Measurements from ENCODE around the gene SZT2.

The SZT2 gene

GRCh38 chr1:43365678-43366077 is 24.0 kb upstream of the SZT2 start:
- H3K4me2 ChIP-seq (ENCODE audit: low read length), result peak overlapping the region; percentile 26
- H3K27ac ChIP-seq (ENCODE audit: low read depth, low read length), result no peak overlapping the region
- H3K23ac ChIP-seq (ENCODE audit: low read length), result no peak overlapping the region
- H2BK5ac ChIP-seq (ENCODE audit: low read length), result no peak overlapping the region
- H3K18ac ChIP-seq (ENCODE audit: low read length), result no peak overlapping the region
- peak overlapping the region; percentile 49 for H3K56ac ChIP-seq (ENCODE audit: low read length)
- no peak overlapping the region for H3K4ac ChIP-seq (ENCODE audit: low read depth, low read length)
- H4K8ac ChIP-seq (ENCODE audit: low read depth, low read length), result no peak overlapping the region
- peaks cover 17% of the 10 kb centered on the region for H3K4me1 ChIP-seq (ENCODE audit: control insufficient read depth, low read depth, low read length)
- no peak overlapping the region for H2BK15ac ChIP-seq (replicated peaks; ENCODE audit: low read depth)
- H3K79me1 ChIP-seq (ENCODE audit: low read length), result peaks cover 28% of the 10 kb centered on the region
- H2AK5ac ChIP-seq (ENCODE audit: low read length), result no peak overlapping the region
- no peak overlapping the region for H2BK120ac ChIP-seq (ENCODE audit: low read depth, low read length)
- WGBS (ENCODE audit: extremely low coverage, insufficient coverage, low lambda C conversion rate), result no CpG with 5 or more reads among the region's 2 CpGs
- H3K9ac ChIP-seq (ENCODE audit: low read length), result peak overlapping the region; percentile 46
- H3K27me3 ChIP-seq (ENCODE audit: insufficient read depth, low read length, poor library complexity), result no peaks in the 10 kb centered on the region
- peaks cover 20% of the 10 kb centered on the region for H3K36me3 ChIP-seq (ENCODE audit: control insufficient read depth, insufficient read depth, low read length)
- no peak overlapping the region for H3K4me3 ChIP-seq (ENCODE audit: low read length)
- no peak for DNase-seq
- H3K79me2 ChIP-seq (ENCODE audit: control insufficient read depth, insufficient read depth, low read length), result peaks cover 17% of the 10 kb centered on the region
- H4K5ac ChIP-seq (ENCODE audit: low read length), result no peak overlapping the region

GRCh38 chr1:43366179-43366578 is 23.5 kb upstream of the SZT2 start:
- no peak overlapping the region for H2AK5ac ChIP-seq (ENCODE audit: low read length)
- no peak overlapping the region for H3K27ac ChIP-seq (ENCODE audit: low read depth, low read length)
- no peak overlapping the region for H2BK5ac ChIP-seq (ENCODE audit: low read length)
- H2BK120ac ChIP-seq (ENCODE audit: low read depth, low read length), result no peak overlapping the region
- no peak overlapping the region for H3K18ac ChIP-seq (ENCODE audit: low read length)
- no peak overlapping the region for H4K8ac ChIP-seq (ENCODE audit: low read depth, low read length)
- no peak overlapping the region for H4K5ac ChIP-seq (ENCODE audit: low read length)
- peak; percentile 55 for DNase-seq
- H3K4me3 ChIP-seq (ENCODE audit: low read length), result no peak overlapping the region
- no peak overlapping the region for H2BK15ac ChIP-seq (replicated peaks; ENCODE audit: low read depth)
- no CpG with 5 or more reads among the region's 11 CpGs for WGBS (ENCODE audit: extremely low coverage, insufficient coverage, low lambda C conversion rate)
- H3K27me3 ChIP-seq (ENCODE audit: insufficient read depth, low read length, poor library complexity), result no peaks in the 10 kb centered on the region
- H3K56ac ChIP-seq (ENCODE audit: low read length), result peak overlapping the region; percentile 12
- H3K9ac ChIP-seq (ENCODE audit: low read length), result peak overlapping the region; percentile 46
- H3K23ac ChIP-seq (ENCODE audit: low read length), result no peak overlapping the region
- H3K4me1 ChIP-seq (ENCODE audit: control insufficient read depth, low read depth, low read length), result peaks cover 13% of the 10 kb centered on the region
- peak overlapping the region; percentile 26 for H3K4me2 ChIP-seq (ENCODE audit: low read length)
- H3K36me3 ChIP-seq (ENCODE audit: control insufficient read depth, insufficient read depth, low read length), result peaks cover 15% of the 10 kb centered on the region
- H3K79me1 ChIP-seq (ENCODE audit: low read length), result peaks cover 23% of the 10 kb centered on the region
- peaks cover 12% of the 10 kb centered on the region for H3K79me2 ChIP-seq (ENCODE audit: control insufficient read depth, insufficient read depth, low read length)
- no peak overlapping the region for H3K4ac ChIP-seq (ENCODE audit: low read depth, low read length)

GRCh38 chr1:43366601-43367025 is 23.1 kb upstream of the SZT2 start:
- Histone ChIP-seq H3K27ac (ENCODE audit: low read depth, low read length) (no peak overlapping the region), H4K8ac (ENCODE audit: low read depth, low read length) (no peak overlapping the region), H3K9ac (ENCODE audit: low read length) (peak overlapping the region; percentile 91), H3K4ac (ENCODE audit: low read depth, low read length) (no peak overlapping the region), H3K23ac (ENCODE audit: low read length) (no peak overlapping the region), H3K36me3 (ENCODE audit: control insufficient read depth, insufficient read depth, low read length) (peaks cover 15% of the 10 kb centered on the region), H3K27me3 (ENCODE audit: insufficient read depth, low read length, poor library complexity) (no peaks in the 10 kb centered on the region), H2BK5ac (ENCODE audit: low read length) (no peak overlapping the region), H3K4me2 (ENCODE audit: low read length) (peak overlapping the region; percentile 88), H3K56ac (ENCODE audit: low read length) (peak overlapping the region; percentile 96), H2AK5ac (ENCODE audit: low read length) (no peak overlapping the region), H3K79me1 (ENCODE audit: low read length) (peaks cover 20% of the 10 kb centered on the region), H3K4me3 (ENCODE audit: low read length) (peak overlapping the region; percentile 71), H2BK15ac (replicated peaks; ENCODE audit: low read depth) (no peak overlapping the region), H2BK120ac (ENCODE audit: low read depth, low read length) (no peak overlapping the region), H3K4me1 (ENCODE audit: control insufficient read depth, low read depth, low read length) (peaks cover 13% of the 10 kb centered on the region), H3K18ac (ENCODE audit: low read length) (no peak overlapping the region), H3K79me2 (ENCODE audit: control insufficient read depth, insufficient read depth, low read length) (peaks cover 11% of the 10 kb centered on the region), H4K5ac (ENCODE audit: low read length) (no peak overlapping the region)
- no CpG with 5 or more reads among the region's 5 CpGs for WGBS (ENCODE audit: extremely low coverage, insufficient coverage, low lambda C conversion rate)
- DNase-seq, result peak; percentile 52

GRCh38 chr1:43367026-43367903 is 22.4 kb upstream of the SZT2 start:
- Histone ChIP-seq H3K4ac (ENCODE audit: low read depth, low read length) (no peak overlapping the region), H3K56ac (ENCODE audit: low read length) (peak overlapping the region; percentile 96), H3K4me3 (ENCODE audit: low read length) (peak overlapping the region; percentile 71), H4K5ac (ENCODE audit: low read length) (no peak overlapping the region), H2BK5ac (ENCODE audit: low read length) (peak overlapping the region; percentile 51), H2AK5ac (ENCODE audit: low read length) (peak overlapping the region; percentile 87), H4K8ac (ENCODE audit: low read depth, low read length) (no peak overlapping the region), H2BK15ac (replicated peaks; ENCODE audit: low read depth) (no peak overlapping the region), H3K18ac (ENCODE audit: low read length) (peak overlapping the region; percentile 75), H3K4me1 (ENCODE audit: control insufficient read depth, low read depth, low read length) (peaks cover 13% of the 10 kb centered on the region), H3K79me1 (ENCODE audit: low read length) (peaks cover 16% of the 10 kb centered on the region), H3K27me3 (ENCODE audit: insufficient read depth, low read length, poor library complexity) (no peaks in the 10 kb centered on the region), H3K9ac (ENCODE audit: low read length) (peak overlapping the region; percentile 91), H3K4me2 (ENCODE audit: low read length) (peak overlapping the region; percentile 88), H3K27ac (ENCODE audit: low read depth, low read length) (peak overlapping the region; percentile 84), H3K36me3 (ENCODE audit: control insufficient read depth, insufficient read depth, low read length) (peaks cover 12% of the 10 kb centered on the region), H2BK120ac (ENCODE audit: low read depth, low read length) (no peak overlapping the region), H3K79me2 (ENCODE audit: control insufficient read depth, insufficient read depth, low read length) (peaks cover 9% of the 10 kb centered on the region), H3K23ac (ENCODE audit: low read length) (no peak overlapping the region)
- WGBS (ENCODE audit: extremely low coverage, insufficient coverage, low lambda C conversion rate), result no CpG with 5 or more reads among the region's 48 CpGs
- DNase-seq, result peak; percentile 65

- Histone ChIP-seq H3K56ac (ENCODE audit: low read length) (peak within 1 kb of the TSS; percentile 97), H3K79me1 (ENCODE audit: low read length) (peaks cover 16% of the 10 kb centered on the region), H3K18ac (ENCODE audit: low read length) (peak within 1 kb of the TSS; percentile 83), H3K4me2 (ENCODE audit: low read length) (peak within 1 kb of the TSS; percentile 94), H3K79me2 (ENCODE audit: control insufficient read depth, insufficient read depth, low read length) (peaks cover 9% of the 10 kb centered on the region), H4K5ac (ENCODE audit: low read length) (peak within 1 kb of the TSS; percentile 90), H3K27ac (ENCODE audit: low read depth, low read length) (peak within 1 kb of the TSS; percentile 95), H3K27me3 (ENCODE audit: insufficient read depth, low read length, poor library complexity) (no peaks in the 10 kb centered on the region), H3K9ac (ENCODE audit: low read length) (peak within 1 kb of the TSS; percentile 97), H3K4me1 (ENCODE audit: control insufficient read depth, low read depth, low read length) (peaks cover 13% of the 10 kb centered on the region), H2BK120ac (ENCODE audit: low read depth, low read length) (no peak within 1 kb of the TSS), H3K4me3 (ENCODE audit: low read length) (peak within 1 kb of the TSS; percentile 71), H4K8ac (ENCODE audit: low read depth, low read length) (no peak within 1 kb of the TSS), H3K36me3 (ENCODE audit: control insufficient read depth, insufficient read depth, low read length) (peaks cover 9% of the 10 kb centered on the region), H3K4ac (ENCODE audit: low read depth, low read length) (peak within 1 kb of the TSS; percentile 60), H2BK5ac (ENCODE audit: low read length) (peak within 1 kb of the TSS; percentile 51), H2BK15ac (replicated peaks; ENCODE audit: low read depth) (no peak within 1 kb of the TSS), H3K23ac (ENCODE audit: low read length) (no peak within 1 kb of the TSS), H2AK5ac (ENCODE audit: low read length) (peak within 1 kb of the TSS; percentile 87)
- WGBS (ENCODE audit: extremely low coverage, insufficient coverage, low lambda C conversion rate), result no CpG with 5 or more reads among the region's 58 CpGs
- DNase-seq, result peak; percentile 95
Measured at GRCh38 chr1:43367904-43368645, 21.6 kb upstream of the SZT2 start, which contains the start of gene ELOVL1. Gene ELOVL1 (minus strand): TSS chr1:43368011. CDS start chr1:43365609, 2,402 bp downstream.

Measured in mesendoderm (in vitro differentiated cells).